Astrocyte (in vitro differentiated cells and primary cell): ENCODE data around the gene DGKH. TPM values are rescaled to one million over a fixed set of nuclear protein-coding genes. Genes with fewer than 3 reads are reported as not detected.
A peak's percentile ranks its signal among the peaks of the same experiment; 100 is the strongest.

Source experiments
- DNase-seq: peaks from one replicate; pipeline ENCODE4 v3.0.0-alpha.2; 2010; ENCODE audit warnings: low read depth
- FAIRE-seq: peaks from 2 replicates; lab custom pipeline; 2011; peaks lifted over from hg19 to GRCh38; lab: Jason Lieb, UNC
- H2AFZ ChIP-seq: 2 replicates; pipeline ENCODE4 v1.6.0; 2012; ENCODE audit warnings: low read depth, low read length, inconsistent platforms
- H3K27ac ChIP-seq: 2 replicates; pipeline ENCODE4 v1.5.1; 2011; ENCODE audit warnings: low read depth, low read length, inconsistent platforms
- H3K27me3 ChIP-seq: 2 replicates; pipeline ENCODE4 v1.6.0; 2011; ENCODE audit warnings: low read length, inconsistent platforms; ENCODE audit not compliant: insufficient read depth
- H3K36me3 ChIP-seq: 2 replicates; pipeline ENCODE4 v1.5.1; 2011; ENCODE audit warnings: low read length, inconsistent platforms; ENCODE audit not compliant: insufficient read depth
- H3K4me1 ChIP-seq: 2 replicates; pipeline ENCODE4 v1.5.1; 2011; ENCODE audit warnings: low read length, inconsistent platforms; ENCODE audit not compliant: insufficient read depth
- H3K4me2 ChIP-seq: 2 replicates; pipeline ENCODE4 v1.6.0; 2012; ENCODE audit warnings: low read length, inconsistent platforms
- H3K4me3 ChIP-seq: 2 replicates; pipeline ENCODE4 v1.5.1; 2011; ENCODE audit warnings: low read depth, mild to moderate bottlenecking, low read length, inconsistent platforms; ENCODE audit not compliant: insufficient read depth
- H3K79me2 ChIP-seq: 2 replicates; pipeline ENCODE4 v1.6.0; 2012; ENCODE audit warnings: mild to moderate bottlenecking, low read length, inconsistent platforms; ENCODE audit not compliant: insufficient read depth
- H3K9ac ChIP-seq: 2 replicates; pipeline ENCODE4 v1.6.0; 2012; ENCODE audit warnings: mild to moderate bottlenecking, low read length, inconsistent platforms
- H3K9me3 ChIP-seq: 2 replicates; pipeline ENCODE4 v1.5.1; 2012; ENCODE audit warnings: low read depth, mild to moderate bottlenecking, low read length, inconsistent platforms; ENCODE audit not compliant: insufficient read depth
- H4K20me1 ChIP-seq: 2 replicates; pipeline ENCODE4 v1.6.0; 2012; ENCODE audit warnings: low read length, inconsistent platforms; ENCODE audit not compliant: insufficient read depth
- H3K27ac Mint-ChIP-seq: one replicate; pipeline ENCODE4 v1.8.0; 2021; ENCODE audit warnings: mild to moderate bottlenecking, mixed read lengths; ENCODE audit not compliant: unreplicated experiment
- H3K27me3 Mint-ChIP-seq: one replicate; pipeline ENCODE4 v1.8.0; 2021; ENCODE audit warnings: low read depth, mixed read lengths; ENCODE audit not compliant: unreplicated experiment
- H3K36me3 Mint-ChIP-seq: one replicate; pipeline ENCODE4 v1.8.0; 2021; ENCODE audit warnings: low read depth, mixed read lengths; ENCODE audit not compliant: unreplicated experiment
- H3K4me1 Mint-ChIP-seq: one replicate; pipeline ENCODE4 v1.8.0; 2021; ENCODE audit warnings: low read depth, mixed read lengths; ENCODE audit not compliant: unreplicated experiment
- H3K4me3 Mint-ChIP-seq: one replicate; pipeline ENCODE4 v1.8.0; 2021; ENCODE audit warnings: mild to moderate bottlenecking, moderate library complexity, mixed read lengths; ENCODE audit not compliant: unreplicated experiment
- H3K9me3 Mint-ChIP-seq: one replicate; pipeline ENCODE4 v1.8.0; 2021; ENCODE audit warnings: mild to moderate bottlenecking, mixed read lengths; ENCODE audit not compliant: unreplicated experiment
- EZH2 ChIP-seq: IDR thresholded peaks from 2 replicates; pipeline ENCODE4 v1.6.1; 2012; ENCODE audit warnings: mild to moderate bottlenecking, low read length, inconsistent platforms; ENCODE audit not compliant: insufficient read depth
- total RNA-seq: library from RNA; stranded (reverse); gene quantifications from 2 replicates; pipeline ENCODE4 v1.2.1, GENCODE V29; 2021
- TF ChIP-seq, protein P1 (sequence below): IDR thresholded peaks from 2 replicates; pipeline ENCODE4 v1.5.1; 2011; ENCODE audit warnings: low read depth, mild to moderate bottlenecking, inconsistent platforms, low read length, moderate library complexity; ENCODE audit not compliant: insufficient read depth

DGKH gene
- total RNA-seq, 1 donor from 2014 or later, result 16.4 TPM

DNA sequence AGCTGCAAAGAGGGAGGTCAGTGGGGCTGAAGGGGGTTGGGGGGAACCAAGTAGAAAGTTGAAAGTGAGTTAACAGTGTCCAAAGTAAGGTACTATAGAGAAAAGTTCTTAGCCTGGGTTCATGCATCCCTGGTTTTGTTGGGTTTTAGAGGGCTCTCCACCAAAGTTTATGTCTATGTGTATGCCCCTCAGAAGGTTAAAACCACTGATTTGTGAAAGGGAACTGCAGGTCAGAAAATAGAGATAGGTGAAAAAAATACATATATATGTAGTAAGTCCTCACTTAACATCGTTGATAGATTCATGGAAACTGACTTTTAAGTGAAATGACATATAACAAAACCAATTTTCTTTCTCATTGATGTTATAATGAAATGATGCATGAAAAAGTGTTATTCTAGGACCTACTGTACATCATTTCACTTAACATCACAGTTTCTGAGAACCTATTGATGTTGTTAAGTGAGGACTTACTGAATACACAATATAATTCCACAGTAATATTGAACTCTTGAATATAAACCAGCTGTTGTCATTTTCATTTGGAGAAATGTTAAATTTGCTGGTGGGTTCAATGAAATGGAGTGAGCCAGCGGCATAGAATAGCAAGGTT lies 9.6 kb downstream of the DGKH start:
- peaks cover 41% of the 10 kb centered on the region for H3K79me2 ChIP-seq
- peaks cover 30% of the 10 kb centered on the region for H4K20me1 ChIP-seq
- H3K27me3 ChIP-seq, result no peaks in the 10 kb centered on the region
- peaks cover 8% of the 10 kb centered on the region for H3K36me3 ChIP-seq
- TF ChIP-seq EZH2, result no peak
- TF ChIP-seq, protein P1, sequence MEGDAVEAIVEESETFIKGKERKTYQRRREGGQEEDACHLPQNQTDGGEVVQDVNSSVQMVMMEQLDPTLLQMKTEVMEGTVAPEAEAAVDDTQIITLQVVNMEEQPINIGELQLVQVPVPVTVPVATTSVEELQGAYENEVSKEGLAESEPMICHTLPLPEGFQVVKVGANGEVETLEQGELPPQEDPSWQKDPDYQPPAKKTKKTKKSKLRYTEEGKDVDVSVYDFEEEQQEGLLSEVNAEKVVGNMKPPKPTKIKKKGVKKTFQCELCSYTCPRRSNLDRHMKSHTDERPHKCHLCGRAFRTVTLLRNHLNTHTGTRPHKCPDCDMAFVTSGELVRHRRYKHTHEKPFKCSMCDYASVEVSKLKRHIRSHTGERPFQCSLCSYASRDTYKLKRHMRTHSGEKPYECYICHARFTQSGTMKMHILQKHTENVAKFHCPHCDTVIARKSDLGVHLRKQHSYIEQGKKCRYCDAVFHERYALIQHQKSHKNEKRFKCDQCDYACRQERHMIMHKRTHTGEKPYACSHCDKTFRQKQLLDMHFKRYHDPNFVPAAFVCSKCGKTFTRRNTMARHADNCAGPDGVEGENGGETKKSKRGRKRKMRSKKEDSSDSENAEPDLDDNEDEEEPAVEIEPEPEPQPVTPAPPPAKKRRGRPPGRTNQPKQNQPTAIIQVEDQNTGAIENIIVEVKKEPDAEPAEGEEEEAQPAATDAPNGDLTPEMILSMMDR, result no peak
- Mint-ChIP-seq H3K4me3 (no peak overlapping the region), H3K36me3 (peaks cover 6% of the 10 kb centered on the region), H3K9me3 (no peaks in the 10 kb centered on the region), H3K27ac (no peak overlapping the region), H3K4me1 (peaks cover 5% of the 10 kb centered on the region), H3K27me3 (no peaks in the 10 kb centered on the region)
- no peak overlapping the region for H3K27ac ChIP-seq
- H3K9me3 ChIP-seq, result no peaks in the 10 kb centered on the region
- no peak overlapping the region for H3K4me3 ChIP-seq
- H3K9ac ChIP-seq, result no peak overlapping the region
- no peak overlapping the region for H2AFZ ChIP-seq
- DNase-seq, result no peak
- no peak overlapping the region for H3K4me2 ChIP-seq
- H3K4me1 ChIP-seq, result no peaks in the 10 kb centered on the region
- FAIRE-seq, result peak; percentile 87

DNA sequence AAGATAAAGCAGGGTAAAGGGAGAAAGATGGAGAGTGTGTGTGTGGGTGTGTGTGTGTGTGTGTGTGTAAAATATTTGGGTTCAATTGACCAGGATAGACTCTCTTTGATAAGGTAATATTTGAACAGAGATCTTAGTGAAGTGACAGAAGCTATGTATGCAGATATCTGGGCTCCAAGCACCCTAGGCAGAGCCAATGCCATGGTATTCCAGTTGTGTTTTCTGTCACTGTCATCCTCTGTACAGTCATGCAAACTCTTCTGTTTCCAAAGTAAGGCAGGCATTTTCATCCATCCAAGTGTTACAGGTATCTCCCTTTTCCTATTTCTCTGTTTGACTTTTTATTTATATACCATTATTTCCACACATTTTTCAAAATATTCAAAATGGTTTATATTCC lies 13.5 kb downstream of the DGKH start:
- no peak overlapping the region for H3K27ac Mint-ChIP-seq
- Histone ChIP-seq H3K27me3 (no peaks in the 10 kb centered on the region), H4K20me1 (peaks cover 43% of the 10 kb centered on the region), H3K9me3 (no peaks in the 10 kb centered on the region), H3K4me2 (no peak overlapping the region), H3K4me3 (no peak overlapping the region), H2AFZ (no peak overlapping the region), H3K79me2 (peaks cover 27% of the 10 kb centered on the region), H3K9ac (no peak overlapping the region), H3K4me1 (peaks cover 21% of the 10 kb centered on the region), H3K27ac (no peak overlapping the region), H3K36me3 (peaks cover 8% of the 10 kb centered on the region)
- FAIRE-seq (no peak), DNase-seq (no peak)
- no peaks in the 10 kb centered on the region for H3K27me3 Mint-ChIP-seq
- no peak overlapping the region for H3K4me3 Mint-ChIP-seq
- H3K36me3 Mint-ChIP-seq, result peaks cover 9% of the 10 kb centered on the region
- TF ChIP-seq, protein P1, result no peak
- no peak for TF ChIP-seq EZH2
- H3K4me1 Mint-ChIP-seq, result peaks cover 12% of the 10 kb centered on the region
- H3K9me3 Mint-ChIP-seq, result no peaks in the 10 kb centered on the region

DNA sequence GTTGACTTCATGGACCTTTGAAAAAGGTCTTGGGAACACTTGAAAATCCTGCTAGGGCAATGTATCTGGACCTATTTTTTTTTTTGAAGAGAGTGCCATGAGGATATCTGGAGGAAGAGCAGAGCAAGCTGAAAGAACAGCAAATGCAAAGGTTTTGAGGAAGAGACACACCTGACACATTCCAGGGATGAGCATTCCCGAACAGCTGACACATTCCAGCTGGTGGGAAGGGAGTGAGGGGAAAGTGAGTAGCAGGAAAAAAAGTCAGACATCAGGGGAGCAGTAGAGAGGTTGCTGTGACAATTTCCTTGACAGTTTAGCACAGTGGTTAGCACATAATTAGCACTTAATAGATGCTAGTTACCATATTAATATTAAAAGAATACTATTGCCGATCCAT lies 14.7 kb downstream of the DGKH start:
- Histone ChIP-seq H3K27ac (no peak overlapping the region), H3K4me3 (no peak overlapping the region), H3K79me2 (peaks cover 20% of the 10 kb centered on the region), H3K36me3 (peaks cover 8% of the 10 kb centered on the region), H2AFZ (no peak overlapping the region), H3K4me2 (no peak overlapping the region), H3K4me1 (peaks cover 21% of the 10 kb centered on the region), H3K27me3 (no peaks in the 10 kb centered on the region), H4K20me1 (peaks cover 40% of the 10 kb centered on the region), H3K9ac (no peak overlapping the region), H3K9me3 (no peaks in the 10 kb centered on the region)
- FAIRE-seq, result no peak
- Mint-ChIP-seq H3K9me3 (no peaks in the 10 kb centered on the region), H3K4me1 (peaks cover 12% of the 10 kb centered on the region), H3K27ac (no peak overlapping the region), H3K36me3 (peaks cover 9% of the 10 kb centered on the region), H3K4me3 (no peak overlapping the region), H3K27me3 (no peaks in the 10 kb centered on the region)
- no peak for TF ChIP-seq EZH2
- TF ChIP-seq, protein P1, result no peak
- no peak for DNase-seq
